Karpas-422 (cell line): ENCODE results near the gene YWHAG. TPM values are rescaled to one million over a fixed set of nuclear protein-coding genes. Genes with fewer than 3 reads are reported as not detected.
"Not testable (repeated sequence)": the region's sequence is repeated elsewhere in the genome, so short reads cannot be mapped to it uniquely, and the experiment has no call there.

Experiments
- DNase-seq: peaks from one replicate; pipeline ENCODE4 v3.0.0-alpha.2; 2015
- H2AFZ ChIP-seq: fragments of 200-600 bp; sonication (generic); 2 replicates; pipeline ENCODE4 v1.6.1; 2014; ENCODE audit warnings: antibody characterized with exemption, low read length, mixed read lengths
- H3K27ac ChIP-seq: fragments of 200-600 bp; sonication (generic); 2 replicates; pipeline ENCODE4 v1.5.1; 2014; ENCODE audit warnings: mild to moderate bottlenecking, low read length, moderate library complexity
- H3K27me3 ChIP-seq: fragments of 200-600 bp; sonication (generic); 2 replicates; pipeline ENCODE4 v1.6.1; 2014; ENCODE audit warnings: low read length, mixed read lengths
- H3K36me3 ChIP-seq: fragments of 200-600 bp; sonication (generic); 2 replicates; pipeline ENCODE4 v1.6.1; 2014; ENCODE audit warnings: low read length, mixed read lengths; ENCODE audit not compliant: insufficient read depth
- H3K4me1 ChIP-seq: fragments of 200-600 bp; sonication (generic); 2 replicates; pipeline ENCODE4 v1.6.1; 2014; ENCODE audit warnings: mild to moderate bottlenecking, low read length, mixed read lengths
- H3K4me2 ChIP-seq: fragments of 200-600 bp; sonication (generic); 2 replicates; pipeline ENCODE4 v1.6.1; 2014; ENCODE audit warnings: low read length, low read depth, mild to moderate bottlenecking; ENCODE audit not compliant: poor library complexity, severe bottlenecking
- H3K4me3 ChIP-seq: fragments of 200-600 bp; sonication (generic); 2 replicates; pipeline ENCODE4 v1.5.1; 2014; ENCODE audit warnings: mild to moderate bottlenecking, antibody characterized with exemption, low read length, mixed read lengths
- H3K79me2 ChIP-seq: fragments of 200-600 bp; sonication (generic); 2 replicates; pipeline ENCODE4 v1.6.1; 2014; ENCODE audit warnings: mild to moderate bottlenecking, low read length, mixed read lengths
- H3K9ac ChIP-seq: fragments of 200-600 bp; sonication (generic); 2 replicates; pipeline ENCODE4 v1.6.0; 2014; ENCODE audit warnings: low read length
- H3K9me2 ChIP-seq: fragments of 200-600 bp; sonication (generic), shearing (Covaris generic); replicated peaks from 2 replicates; pipeline ENCODE4 v1.6.0; 2014; ENCODE audit warnings: mild to moderate bottlenecking, low read length, moderate library complexity; ENCODE audit not compliant: insufficient read depth
- H3K9me3 ChIP-seq: fragments of 300-700, 200-600 bp; sonication (generic); 2 replicates; pipeline ENCODE4 v1.6.1; 2014; ENCODE audit warnings: low read length, mixed read lengths
- H4K20me1 ChIP-seq: fragments of 200-600 bp; sonication (generic); 2 replicates; pipeline ENCODE4 v1.6.1; 2014; ENCODE audit warnings: mild to moderate bottlenecking, antibody characterized with exemption, low read length, low read depth; ENCODE audit not compliant: insufficient read depth
- total RNA-seq: library from RNA; depleted of rRNA; stranded (reverse); fragments of >200 nt; shearing (Covaris generic); gene quantifications from 2 replicates; pipeline ENCODE4 v1.2.3, GENCODE V29; 2014; ENCODE audit warnings: low replicate concordance

The YWHAG gene
- total RNA-seq, 1 experiment from 2014 or later = 64.1 TPM

DNA sequence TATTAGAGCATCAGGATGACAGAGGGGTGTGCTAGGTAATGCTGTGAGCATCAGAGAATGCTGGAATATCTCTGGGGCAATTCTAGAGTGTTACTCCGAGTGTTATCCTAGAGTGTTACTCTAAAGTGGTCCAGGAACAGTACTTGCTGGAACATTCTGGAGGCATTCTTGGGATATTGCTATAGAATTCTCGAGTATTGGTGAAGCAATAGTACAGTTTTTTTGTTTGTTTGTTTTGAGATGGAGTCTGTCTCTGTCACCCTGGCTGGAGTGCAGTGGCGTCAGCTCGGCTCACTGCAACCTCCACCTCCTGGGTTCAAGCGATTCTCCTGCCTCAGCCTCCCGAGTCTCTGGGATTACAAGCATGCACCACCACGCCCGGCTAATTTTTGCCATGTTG lies 38.1 kb upstream of the YWHAG start:
- Histone ChIP-seq H2AFZ (no peak overlapping the region), H3K9me2 (no peaks in the 10 kb centered on the region), H3K9me3 (no peaks in the 10 kb centered on the region), H3K79me2 (no peaks in the 10 kb centered on the region), H3K36me3 (no peaks in the 10 kb centered on the region), H3K4me1 (peaks cover 31% of the 10 kb centered on the region), H3K27ac (no peak overlapping the region), H3K4me3 (no peak overlapping the region), H3K27me3 (no peaks in the 10 kb centered on the region), H3K4me2 (no peak overlapping the region), H3K9ac (no peak overlapping the region), H4K20me1 (no peaks in the 10 kb centered on the region)
- no peak for DNase-seq

DNA sequence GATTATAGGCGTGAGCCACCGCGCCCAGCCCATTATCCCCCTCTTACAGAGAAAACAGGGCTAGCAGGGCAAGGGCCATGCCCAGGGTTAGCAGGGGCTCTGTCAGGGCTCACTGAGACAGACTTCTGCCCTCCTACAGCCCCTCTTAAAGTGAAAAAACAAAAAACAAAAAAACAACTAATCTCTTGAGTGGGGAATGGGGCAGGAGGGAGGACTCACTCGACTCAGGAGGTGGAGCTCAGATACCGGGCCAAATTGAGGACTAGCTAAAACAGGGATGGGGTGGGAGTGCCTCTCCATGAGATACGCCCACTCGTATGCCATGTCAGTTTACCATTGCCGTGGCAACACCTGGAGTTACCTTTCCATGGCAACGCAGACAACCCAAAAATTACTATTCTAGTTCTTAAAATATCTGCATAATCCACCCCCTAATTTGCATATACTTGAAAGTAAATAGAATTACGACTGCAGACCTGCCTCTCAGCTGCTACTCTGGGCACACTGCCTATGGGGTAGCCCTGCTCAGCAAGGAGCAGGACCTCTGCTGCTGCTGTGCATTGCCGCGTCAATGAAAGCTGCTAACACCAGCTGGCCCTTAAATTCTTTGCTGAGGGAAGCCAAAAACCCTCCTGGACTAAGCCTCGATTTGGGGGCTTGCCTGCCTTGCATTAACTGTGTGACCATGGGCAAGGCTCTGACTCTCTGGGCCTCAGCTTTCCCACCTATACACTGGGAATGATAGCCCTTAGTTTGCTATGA lies 37.4 kb upstream of the YWHAG start:
- no peak overlapping the region for H2AFZ ChIP-seq
- H3K4me2 ChIP-seq = peak overlapping the region; percentile 5

DNA sequence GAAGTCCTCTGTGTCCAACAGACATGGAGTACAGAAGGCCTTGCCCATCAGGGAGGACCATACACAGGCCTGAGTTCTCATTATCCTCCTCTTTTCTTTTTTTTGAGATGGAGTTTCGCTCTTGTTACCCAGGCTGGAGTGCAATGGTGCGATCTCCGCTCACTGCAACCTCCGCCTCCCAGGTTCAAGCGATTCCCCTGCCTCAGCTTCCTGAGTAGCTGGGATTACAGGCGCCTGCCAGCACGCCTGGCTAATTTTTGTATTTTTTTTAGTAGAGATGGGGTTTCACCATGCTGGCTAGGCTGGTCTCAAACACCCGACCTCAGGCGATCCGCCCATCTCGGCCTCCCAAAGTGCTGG lies 36.8 kb upstream of the YWHAG start:
- not testable (repeated sequence) for H4K20me1 ChIP-seq, H3K9me3 ChIP-seq, H3K9ac ChIP-seq, H3K4me3 ChIP-seq, DNase-seq, H3K4me2 ChIP-seq, H3K27ac ChIP-seq, H3K27me3 ChIP-seq, H2AFZ ChIP-seq, H3K9me2 ChIP-seq, H3K79me2 ChIP-seq, H3K36me3 ChIP-seq
- H3K4me1 ChIP-seq = peaks cover 31% of the 10 kb centered on the region

More for the DNA sequence above, 37.4 kb upstream of the YWHAG start:
- H3K79me2 ChIP-seq = no peaks in the 10 kb centered on the region
- H3K9ac ChIP-seq = no peak overlapping the region
- no peaks in the 10 kb centered on the region for H3K9me3 ChIP-seq
- H3K9me2 ChIP-seq = no peaks in the 10 kb centered on the region
- no peaks in the 10 kb centered on the region for H4K20me1 ChIP-seq
- H3K4me3 ChIP-seq = no peak overlapping the region
- H3K36me3 ChIP-seq = no peaks in the 10 kb centered on the region
- no peaks in the 10 kb centered on the region for H3K27me3 ChIP-seq
- peaks cover 31% of the 10 kb centered on the region for H3K4me1 ChIP-seq
- no peak overlapping the region for H3K27ac ChIP-seq
- DNase-seq = peak; percentile 59

DNA sequence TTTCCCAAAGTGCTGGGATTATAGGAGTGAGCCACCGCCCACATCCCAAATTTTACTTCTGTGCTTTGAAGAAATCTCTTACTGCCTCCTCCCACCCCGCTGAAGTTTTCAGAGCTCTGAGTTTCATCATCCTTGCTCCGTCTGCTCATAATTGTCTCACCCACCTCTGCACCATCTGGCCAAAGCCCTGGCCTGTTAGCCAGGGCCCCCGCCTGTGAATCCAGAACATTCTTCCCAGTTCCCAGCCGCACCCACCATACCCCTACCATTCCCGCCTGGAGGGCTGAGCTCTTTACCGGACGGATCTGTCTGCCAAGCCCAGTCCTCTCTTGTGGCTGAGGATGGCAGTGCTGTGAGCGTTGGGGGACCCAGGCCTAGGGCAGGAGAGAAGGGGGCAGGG lies 36.2 kb upstream of the YWHAG start:
- Histone ChIP-seq H3K79me2 (no peaks in the 10 kb centered on the region), H3K27ac (no peak overlapping the region), H3K4me3 (no peak overlapping the region), H3K4me1 (peaks cover 31% of the 10 kb centered on the region), H3K9me2 (no peaks in the 10 kb centered on the region), H3K9ac (no peak overlapping the region), H4K20me1 (no peaks in the 10 kb centered on the region), H3K27me3 (no peaks in the 10 kb centered on the region), H2AFZ (no peak overlapping the region), H3K9me3 (no peaks in the 10 kb centered on the region), H3K36me3 (no peaks in the 10 kb centered on the region), H3K4me2 (no peak overlapping the region)
- DNase-seq = no peak

DNA sequence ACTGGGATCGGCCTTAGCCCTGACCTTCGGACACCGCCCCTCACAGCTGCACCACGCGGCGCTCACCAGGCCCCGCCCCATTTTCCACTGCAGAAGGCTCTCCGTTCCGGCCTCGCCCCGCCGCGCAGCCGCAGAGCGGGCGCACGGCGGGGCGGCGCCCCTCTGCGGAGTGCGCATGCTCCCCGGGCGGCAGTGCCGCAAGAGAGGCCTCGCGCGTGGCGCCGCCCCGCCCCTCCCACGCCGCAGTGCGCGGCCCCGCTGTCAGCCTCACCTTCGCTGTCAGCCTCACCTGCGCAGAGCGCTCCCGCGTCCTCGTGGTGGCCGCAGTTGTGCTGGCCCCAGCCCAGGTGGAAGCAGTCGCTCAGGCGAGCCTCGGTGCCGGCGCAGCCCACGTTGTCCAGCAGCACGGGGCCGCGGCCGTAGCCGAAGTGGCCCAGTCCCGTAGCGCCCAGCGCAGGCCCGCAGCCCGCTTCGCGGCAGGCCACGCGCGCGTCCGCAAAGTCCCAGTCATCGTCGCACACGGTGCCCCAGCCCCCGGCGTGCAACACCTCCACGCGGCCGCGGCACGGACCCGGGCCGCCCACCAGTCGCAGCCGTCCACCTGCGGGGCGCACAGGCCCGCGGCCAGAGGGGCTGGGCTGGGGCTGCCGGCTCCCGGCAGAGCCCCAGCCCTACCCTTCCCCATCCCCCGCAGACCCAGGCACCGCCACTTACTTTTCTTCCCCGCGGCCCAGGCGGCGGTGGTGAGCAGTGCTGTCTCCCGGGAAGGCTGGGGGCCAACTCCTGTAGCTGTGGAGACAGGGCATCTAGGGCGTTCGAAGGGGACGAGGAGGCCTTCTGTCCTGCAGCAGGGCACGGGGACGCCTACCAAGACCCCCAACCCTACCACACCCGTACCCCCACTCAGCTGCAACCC lies 34.6 kb upstream of the YWHAG start:
- Histone ChIP-seq H3K4me1 (peaks cover 39% of the 10 kb centered on the region), H4K20me1 (no peaks in the 10 kb centered on the region), H3K9ac (peak overlapping the region; percentile 76), H3K27me3 (no peaks in the 10 kb centered on the region), H3K9me2 (no peaks in the 10 kb centered on the region), H3K9me3 (no peaks in the 10 kb centered on the region), H3K4me2 (peak overlapping the region; percentile 89), H3K4me3 (peak overlapping the region; percentile 73), H3K79me2 (no peaks in the 10 kb centered on the region), H3K27ac (no peak overlapping the region), H2AFZ (peak overlapping the region; percentile 84), H3K36me3 (no peaks in the 10 kb centered on the region)
- DNase-seq = peak; percentile 96

DNA sequence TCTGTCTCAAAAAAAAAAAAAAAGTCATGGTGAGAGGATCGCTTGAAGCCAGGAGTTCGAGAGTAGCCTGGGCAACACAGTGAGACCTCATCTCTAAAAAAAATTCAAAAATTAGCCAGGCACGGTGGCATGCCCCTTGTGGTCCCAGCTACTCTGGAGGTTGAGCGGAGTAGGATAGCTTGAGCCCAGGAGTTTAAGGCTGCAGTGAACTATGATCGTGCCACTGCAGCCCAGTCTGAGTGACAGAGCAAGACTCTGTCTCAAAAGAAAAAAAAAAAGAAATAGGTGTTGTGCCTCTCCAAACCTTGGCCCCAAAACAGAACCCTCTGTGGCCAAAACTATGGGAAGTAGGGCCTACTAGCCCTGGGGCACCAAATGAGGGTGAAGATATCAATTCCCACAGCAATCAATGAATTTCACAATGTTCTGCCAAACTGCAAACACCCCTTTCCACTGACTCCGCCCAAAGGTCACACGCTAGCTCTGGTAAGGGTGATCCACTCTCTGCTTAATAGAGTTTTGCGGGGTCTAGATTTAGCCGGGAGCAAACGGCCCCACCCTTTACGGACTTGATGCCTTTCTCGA lies 33.8 kb upstream of the YWHAG start:
- H3K79me2 ChIP-seq = no peaks in the 10 kb centered on the region
- H3K9ac ChIP-seq = peak overlapping the region; percentile 57
- no peaks in the 10 kb centered on the region for H3K27me3 ChIP-seq
- H3K4me1 ChIP-seq = peaks cover 39% of the 10 kb centered on the region
- peak overlapping the region; percentile 89 for H3K4me2 ChIP-seq
- H3K4me3 ChIP-seq = peak overlapping the region; percentile 73
- no peaks in the 10 kb centered on the region for H3K36me3 ChIP-seq
- H3K9me3 ChIP-seq = no peaks in the 10 kb centered on the region
- no peaks in the 10 kb centered on the region for H4K20me1 ChIP-seq
- no peak overlapping the region for H3K27ac ChIP-seq
- DNase-seq = no peak
- no peaks in the 10 kb centered on the region for H3K9me2 ChIP-seq
- H2AFZ ChIP-seq = peak overlapping the region; percentile 80

DNA sequence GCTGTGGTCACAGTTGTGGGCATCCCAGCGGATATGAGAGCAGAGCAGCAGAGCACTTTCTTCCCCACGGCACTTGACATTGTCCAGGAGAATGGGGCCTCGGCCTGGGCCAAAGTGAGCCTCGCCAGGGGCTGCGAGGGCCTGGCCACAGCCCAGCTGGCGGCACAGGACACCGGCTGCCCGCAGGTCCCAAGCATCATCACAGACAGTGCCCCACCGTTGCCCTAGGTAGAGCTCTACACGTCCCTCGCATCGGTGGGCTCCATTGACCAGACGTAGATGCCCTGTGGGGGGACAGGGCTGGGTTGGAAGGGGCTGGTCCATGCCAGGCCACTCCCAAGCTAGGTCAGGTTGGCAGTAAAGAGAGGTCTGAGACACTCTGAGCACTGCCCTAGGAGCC lies 31.3 kb upstream of the YWHAG start:
- peaks cover 24% of the 10 kb centered on the region for H3K4me1 ChIP-seq
- H2AFZ ChIP-seq = no peak overlapping the region
- no peak overlapping the region for H3K27ac ChIP-seq
- no peak overlapping the region for H3K4me2 ChIP-seq
- H3K36me3 ChIP-seq = no peaks in the 10 kb centered on the region
- H3K4me3 ChIP-seq = no peak overlapping the region
- no peaks in the 10 kb centered on the region for H4K20me1 ChIP-seq
- no peak for DNase-seq
- no peaks in the 10 kb centered on the region for H3K79me2 ChIP-seq
- no peaks in the 10 kb centered on the region for H3K27me3 ChIP-seq
- H3K9me2 ChIP-seq = no peaks in the 10 kb centered on the region
- H3K9me3 ChIP-seq = no peaks in the 10 kb centered on the region
- no peak overlapping the region for H3K9ac ChIP-seq

DNA sequence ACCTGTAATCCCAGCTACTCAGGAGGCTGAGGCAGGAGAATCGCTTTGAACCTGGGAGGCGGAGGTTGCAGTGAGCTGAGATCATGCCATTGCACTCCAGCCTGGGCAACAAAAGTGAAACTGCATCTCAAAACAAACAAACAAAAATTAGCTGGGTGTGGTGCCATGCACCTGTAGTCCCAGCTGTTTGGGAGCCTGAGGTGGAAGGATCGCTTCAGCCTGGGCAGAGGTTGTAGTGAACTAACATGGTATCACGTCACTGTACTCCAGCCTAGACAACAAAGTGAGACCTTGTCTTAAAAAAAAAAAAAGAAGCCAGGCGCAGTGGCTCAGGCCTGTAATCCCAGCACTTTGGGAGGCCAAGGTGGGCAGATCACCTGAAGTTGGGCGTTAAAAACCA lies 29.0 kb upstream of the YWHAG start:
- H3K36me3 ChIP-seq, H3K9ac ChIP-seq, H3K9me3 ChIP-seq, H3K79me2 ChIP-seq, H4K20me1 ChIP-seq, H3K27me3 ChIP-seq, H3K27ac ChIP-seq, DNase-seq, H3K9me2 ChIP-seq, H3K4me2 ChIP-seq, H3K4me3 ChIP-seq, H2AFZ ChIP-seq: not testable (repeated sequence)
- peaks cover 12% of the 10 kb centered on the region for H3K4me1 ChIP-seq
